ENCODE measurements around the gene INTS13. TPM values are rescaled to one million over a fixed set of nuclear protein-coding genes. Genes with fewer than 3 reads are reported as not detected.
"Not testable (repeated sequence)": the region's sequence is repeated elsewhere in the genome, so short reads cannot be mapped to it uniquely, and the experiment has no call there.

INTS13 gene
- total and polyA plus RNA-seq, 2 donors (not counting 1 experiment from before 2014, with no cell fraction given) = 9.2 to 16.2 TPM

GRCh38 chr12:26963413-26963812 lies 25.6 kb upstream of the INTS13 start:
- DNase-seq (no peak), ATAC-seq (ENCODE audit: low read depth) (no peak)
- Histone ChIP-seq H3K4me2 (replicated peaks; ENCODE audit: low read depth, low read length, poor library complexity, severe bottlenecking) (no peak overlapping the region), H3K4me1 (ENCODE audit: control insufficient read depth in 2 of 2, insufficient read depth in 2 of 2, low read length in 2 of 2) (no peaks in the 10 kb centered on the region), H3K27me3 (replicated peaks in 1 of 4; ENCODE audit: control extremely low read depth in 1 of 4, control insufficient read depth in 3 of 4, insufficient read depth in 4 of 4, low read length in 3 of 4) (no peaks in the 10 kb centered on the region), H3K79me2 (ENCODE audit: control insufficient read depth, insufficient read depth, low read length) (no peaks in the 10 kb centered on the region), H3K4me3 (ENCODE audit: control extremely low read depth in 1 of 5, extremely low read depth in 1 of 5, insufficient read depth in 1 of 5, low read depth in 2 of 5, low read length in 4 of 5) (no peak overlapping the region), H3K9ac (ENCODE audit: low read length) (no peak overlapping the region), H3K9me3 (ENCODE audit: control extremely low read depth in 1 of 3, control insufficient read depth in 2 of 3, insufficient read depth in 1 of 3, low read length in 2 of 3) (no peaks in the 10 kb centered on the region), H3K36me3 (replicated peaks in 1 of 2; ENCODE audit: control extremely low read depth in 1 of 2, control insufficient read depth in 1 of 2, extremely low read depth in 1 of 2, insufficient read depth in 2 of 2, low read length in 1 of 2) (peaks cover 9 to 37% of the 10 kb centered on the region in 2 experiments), H4K20me1 (ENCODE audit: control insufficient read depth, insufficient read depth, low read length, poor library complexity, severe bottlenecking) (no peaks in the 10 kb centered on the region), H3K27ac (ENCODE audit: low read length in 2 of 2) (no peak overlapping the region), H2AFZ (ENCODE audit: insufficient read depth, low read depth, low read length, poor library complexity, severe bottlenecking) (no peak overlapping the region)
- TF ChIP-seq, protein P1, sequence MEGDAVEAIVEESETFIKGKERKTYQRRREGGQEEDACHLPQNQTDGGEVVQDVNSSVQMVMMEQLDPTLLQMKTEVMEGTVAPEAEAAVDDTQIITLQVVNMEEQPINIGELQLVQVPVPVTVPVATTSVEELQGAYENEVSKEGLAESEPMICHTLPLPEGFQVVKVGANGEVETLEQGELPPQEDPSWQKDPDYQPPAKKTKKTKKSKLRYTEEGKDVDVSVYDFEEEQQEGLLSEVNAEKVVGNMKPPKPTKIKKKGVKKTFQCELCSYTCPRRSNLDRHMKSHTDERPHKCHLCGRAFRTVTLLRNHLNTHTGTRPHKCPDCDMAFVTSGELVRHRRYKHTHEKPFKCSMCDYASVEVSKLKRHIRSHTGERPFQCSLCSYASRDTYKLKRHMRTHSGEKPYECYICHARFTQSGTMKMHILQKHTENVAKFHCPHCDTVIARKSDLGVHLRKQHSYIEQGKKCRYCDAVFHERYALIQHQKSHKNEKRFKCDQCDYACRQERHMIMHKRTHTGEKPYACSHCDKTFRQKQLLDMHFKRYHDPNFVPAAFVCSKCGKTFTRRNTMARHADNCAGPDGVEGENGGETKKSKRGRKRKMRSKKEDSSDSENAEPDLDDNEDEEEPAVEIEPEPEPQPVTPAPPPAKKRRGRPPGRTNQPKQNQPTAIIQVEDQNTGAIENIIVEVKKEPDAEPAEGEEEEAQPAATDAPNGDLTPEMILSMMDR (IDR thresholded peaks at IDR 0.05) = no peak
- no peaks in the 10 kb centered on the region for H3K9me3 Mint-ChIP-seq (ENCODE audit: insufficient read depth)
- ChIA-PET POLR2A (no interaction called here), CTCF (no interaction called here)
- intact Hi-C loops (cut with micrococcal nuclease) = no loop called here
- no peak overlapping the region for H3K4me3 Mint-ChIP-seq
- H3K27me3 Mint-ChIP-seq = no peaks in the 10 kb centered on the region
- WGBS (ENCODE audit: insufficient coverage) = no CpG with 5 or more reads among the region's 1 CpG
- H3K4me1 Mint-ChIP-seq = no peaks in the 10 kb centered on the region
- H3K27ac Mint-ChIP-seq = no peak overlapping the region

- no peak overlapping the region for H3K4me2 ChIP-seq (replicated peaks; ENCODE audit: low read depth, low read length, poor library complexity, severe bottlenecking)
- WGBS (ENCODE audit: insufficient coverage) = no CpG with 5 or more reads among the region's 1 CpG
- DNase-seq = no peak
- TF ChIP-seq, protein P1 (IDR thresholded peaks at IDR 0.05) = no peak
- no peak for TF ChIP-seq EZH2 (IDR thresholded peaks at IDR 0.05; ENCODE audit: borderline replicate concordance, insufficient read depth, low read depth, low read length, poor library complexity, severe bottlenecking)
- H3K79me2 ChIP-seq (ENCODE audit: control insufficient read depth, insufficient read depth, low read length) = no peaks in the 10 kb centered on the region
- H3K9me3 Mint-ChIP-seq (ENCODE audit: insufficient read depth) = no peaks in the 10 kb centered on the region
- intact Hi-C loops (cut with micrococcal nuclease) = no loop called here
- H3K9ac ChIP-seq (ENCODE audit: low read length) = no peak overlapping the region
- CTCF ChIA-PET = no interaction called here
- H3K4me1 Mint-ChIP-seq = no peaks in the 10 kb centered on the region
- no peaks in the 10 kb centered on the region for H3K4me1 ChIP-seq (ENCODE audit: control insufficient read depth in 2 of 2, insufficient read depth in 2 of 2, low read length in 2 of 2)
- H3K27me3 Mint-ChIP-seq = no peaks in the 10 kb centered on the region
- no peak overlapping the region for H3K27ac Mint-ChIP-seq
- no peak overlapping the region for H3K27ac ChIP-seq (ENCODE audit: low read length in 2 of 2)
- H3K4me3 ChIP-seq (ENCODE audit: control extremely low read depth in 1 of 5, extremely low read depth in 1 of 5, insufficient read depth in 1 of 5, low read depth in 2 of 5, low read length in 4 of 5) = no peak overlapping the region
- no peaks in the 10 kb centered on the region for H3K27me3 ChIP-seq (replicated peaks in 1 of 4; ENCODE audit: control extremely low read depth in 1 of 4, control insufficient read depth in 3 of 4, insufficient read depth in 4 of 4, low read length in 3 of 4)
- no peak overlapping the region for H2AFZ ChIP-seq (ENCODE audit: insufficient read depth, low read depth, low read length, poor library complexity, severe bottlenecking)
- no peak for ATAC-seq (ENCODE audit: low read depth)
- peaks cover 9 to 53% of the 10 kb centered on the region in 2 experiments for H3K36me3 ChIP-seq (replicated peaks in 1 of 2; ENCODE audit: control extremely low read depth in 1 of 2, control insufficient read depth in 1 of 2, extremely low read depth in 1 of 2, insufficient read depth in 2 of 2, low read length in 1 of 2)
- no peaks in the 10 kb centered on the region for H4K20me1 ChIP-seq (ENCODE audit: control insufficient read depth, insufficient read depth, low read length, poor library complexity, severe bottlenecking)
- POLR2A ChIA-PET = no interaction called here
- no peaks in the 10 kb centered on the region for H3K9me3 ChIP-seq (ENCODE audit: control extremely low read depth in 1 of 3, control insufficient read depth in 2 of 3, insufficient read depth in 1 of 3, low read length in 2 of 3)
- H3K4me3 Mint-ChIP-seq = no peak overlapping the region
Measured at GRCh38 chr12:26961803-26962202, 24.0 kb upstream of the INTS13 start.

GRCh38 chr12:26961391-26961790 lies 23.6 kb upstream of the INTS13 start:
- 96% methylated on average over 4 of the region's 7 CpGs for WGBS (ENCODE audit: insufficient coverage)
- H3K27ac Mint-ChIP-seq, POLR2A ChIA-PET: not testable (repeated sequence)

More at GRCh38 chr12:26961391-26961790, 23.6 kb upstream of the INTS13 start:
- intact Hi-C loops (cut with micrococcal nuclease); DNase-seq; H2AFZ ChIP-seq (ENCODE audit: insufficient read depth, low read depth, low read length, poor library complexity, severe bottlenecking); H3K27me3 ChIP-seq (replicated peaks in 1 of 4; ENCODE audit: control extremely low read depth in 1 of 4, control insufficient read depth in 3 of 4, insufficient read depth in 4 of 4, low read length in 3 of 4); H3K4me3 ChIP-seq (ENCODE audit: control extremely low read depth in 1 of 5, extremely low read depth in 1 of 5, insufficient read depth in 1 of 5, low read depth in 2 of 5, low read length in 4 of 5); CTCF ChIA-PET; H4K20me1 ChIP-seq (ENCODE audit: control insufficient read depth, insufficient read depth, low read length, poor library complexity, severe bottlenecking); H3K4me1 ChIP-seq (ENCODE audit: control insufficient read depth in 2 of 2, insufficient read depth in 2 of 2, low read length in 2 of 2); H3K9me3 Mint-ChIP-seq (ENCODE audit: insufficient read depth); H3K4me3 Mint-ChIP-seq; ATAC-seq (ENCODE audit: low read depth); H3K4me2 ChIP-seq (replicated peaks; ENCODE audit: low read depth, low read length, poor library complexity, severe bottlenecking); H3K9me3 ChIP-seq (ENCODE audit: control extremely low read depth in 1 of 3, control insufficient read depth in 2 of 3, insufficient read depth in 1 of 3, low read length in 2 of 3); H3K27me3 Mint-ChIP-seq; H3K9ac ChIP-seq (ENCODE audit: low read length); H3K79me2 ChIP-seq (ENCODE audit: control insufficient read depth, insufficient read depth, low read length); H3K4me1 Mint-ChIP-seq; H3K27ac ChIP-seq (ENCODE audit: low read length in 2 of 2): not testable (repeated sequence)
- H3K36me3 ChIP-seq (replicated peaks in 1 of 2; ENCODE audit: control extremely low read depth in 1 of 2, control insufficient read depth in 1 of 2, extremely low read depth in 1 of 2, insufficient read depth in 2 of 2, low read length in 1 of 2) = peaks cover 11 to 54% of the 10 kb centered on the region in 2 experiments

Data from B cell (primary cell).